ENCODE measurements around the gene MTHFSD.

Gene MTHFSD

GRCh38 chr16:86542756-86543750, 12.0 kb downstream of the MTHFSD start:
- no peak for TF ChIP-seq OSR1 (CRISPR knock-in tag; IDR thresholded peaks at IDR 0.05)
- no peak for TF ChIP-seq ZFP30 (CRISPR knock-in tag; IDR thresholded peaks at IDR 0.05)
- TF ChIP-seq, protein P1, sequence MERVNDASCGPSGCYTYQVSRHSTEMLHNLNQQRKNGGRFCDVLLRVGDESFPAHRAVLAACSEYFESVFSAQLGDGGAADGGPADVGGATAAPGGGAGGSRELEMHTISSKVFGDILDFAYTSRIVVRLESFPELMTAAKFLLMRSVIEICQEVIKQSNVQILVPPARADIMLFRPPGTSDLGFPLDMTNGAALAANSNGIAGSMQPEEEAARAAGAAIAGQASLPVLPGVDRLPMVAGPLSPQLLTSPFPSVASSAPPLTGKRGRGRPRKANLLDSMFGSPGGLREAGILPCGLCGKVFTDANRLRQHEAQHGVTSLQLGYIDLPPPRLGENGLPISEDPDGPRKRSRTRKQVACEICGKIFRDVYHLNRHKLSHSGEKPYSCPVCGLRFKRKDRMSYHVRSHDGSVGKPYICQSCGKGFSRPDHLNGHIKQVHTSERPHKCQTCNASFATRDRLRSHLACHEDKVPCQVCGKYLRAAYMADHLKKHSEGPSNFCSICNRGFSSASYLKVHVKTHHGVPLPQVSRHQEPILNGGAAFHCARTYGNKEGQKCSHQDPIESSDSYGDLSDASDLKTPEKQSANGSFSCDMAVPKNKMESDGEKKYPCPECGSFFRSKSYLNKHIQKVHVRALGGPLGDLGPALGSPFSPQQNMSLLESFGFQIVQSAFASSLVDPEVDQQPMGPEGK (CRISPR knock-in tag; IDR thresholded peaks at IDR 0.05; ENCODE audit: borderline replicate concordance) = no peak
- no peak for TF ChIP-seq SNAI2 (CRISPR knock-in tag; IDR thresholded peaks at IDR 0.05)
- no peak for TF ChIP-seq TCF4 (CRISPR knock-in tag; IDR thresholded peaks at IDR 0.05; ENCODE audit: borderline replicate concordance)
- TF ChIP-seq TOX (CRISPR knock-in tag; IDR thresholded peaks at IDR 0.05; ENCODE audit: borderline replicate concordance) = no peak
- TF ChIP-seq ESRRG (CRISPR knock-in tag; IDR thresholded peaks at IDR 0.05) = no peak
- TF ChIP-seq RARB (CRISPR knock-in tag; IDR thresholded peaks at IDR 0.05) = no peak
- no peak for ATAC-seq

GRCh38 chr16:86541560-86541959, 13.5 kb downstream of the MTHFSD start:
- no peak for ATAC-seq
- TF ChIP-seq, protein P2, sequence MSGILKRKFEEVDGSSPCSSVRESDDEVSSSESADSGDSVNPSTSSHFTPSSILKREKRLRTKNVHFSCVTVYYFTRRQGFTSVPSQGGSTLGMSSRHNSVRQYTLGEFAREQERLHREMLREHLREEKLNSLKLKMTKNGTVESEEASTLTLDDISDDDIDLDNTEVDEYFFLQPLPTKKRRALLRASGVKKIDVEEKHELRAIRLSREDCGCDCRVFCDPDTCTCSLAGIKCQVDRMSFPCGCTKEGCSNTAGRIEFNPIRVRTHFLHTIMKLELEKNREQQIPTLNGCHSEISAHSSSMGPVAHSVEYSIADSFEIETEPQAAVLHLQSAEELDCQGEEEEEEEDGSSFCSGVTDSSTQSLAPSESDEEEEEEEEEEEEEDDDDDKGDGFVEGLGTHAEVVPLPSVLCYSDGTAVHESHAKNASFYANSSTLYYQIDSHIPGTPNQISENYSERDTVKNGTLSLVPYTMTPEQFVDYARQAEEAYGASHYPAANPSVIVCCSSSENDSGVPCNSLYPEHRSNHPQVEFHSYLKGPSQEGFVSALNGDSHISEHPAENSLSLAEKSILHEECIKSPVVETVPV (CRISPR knock-in tag; IDR thresholded peaks at IDR 0.05) = no peak

GRCh38 chr16:86540894-86541293, 14.1 kb downstream of the MTHFSD start:
- TF ChIP-seq OSR1 (CRISPR knock-in tag; IDR thresholded peaks at IDR 0.05) (no peak), ESRRG (CRISPR knock-in tag; IDR thresholded peaks at IDR 0.05) (no peak), ZNF70 (CRISPR knock-in tag; IDR thresholded peaks at IDR 0.05) (no peak), BACH2 (CRISPR knock-in tag; IDR thresholded peaks at IDR 0.05; ENCODE audit: borderline replicate concordance) (no peak), CSDC2 (CRISPR knock-in tag; IDR thresholded peaks at IDR 0.05) (no peak)
- TF ChIP-seq, protein P3, sequence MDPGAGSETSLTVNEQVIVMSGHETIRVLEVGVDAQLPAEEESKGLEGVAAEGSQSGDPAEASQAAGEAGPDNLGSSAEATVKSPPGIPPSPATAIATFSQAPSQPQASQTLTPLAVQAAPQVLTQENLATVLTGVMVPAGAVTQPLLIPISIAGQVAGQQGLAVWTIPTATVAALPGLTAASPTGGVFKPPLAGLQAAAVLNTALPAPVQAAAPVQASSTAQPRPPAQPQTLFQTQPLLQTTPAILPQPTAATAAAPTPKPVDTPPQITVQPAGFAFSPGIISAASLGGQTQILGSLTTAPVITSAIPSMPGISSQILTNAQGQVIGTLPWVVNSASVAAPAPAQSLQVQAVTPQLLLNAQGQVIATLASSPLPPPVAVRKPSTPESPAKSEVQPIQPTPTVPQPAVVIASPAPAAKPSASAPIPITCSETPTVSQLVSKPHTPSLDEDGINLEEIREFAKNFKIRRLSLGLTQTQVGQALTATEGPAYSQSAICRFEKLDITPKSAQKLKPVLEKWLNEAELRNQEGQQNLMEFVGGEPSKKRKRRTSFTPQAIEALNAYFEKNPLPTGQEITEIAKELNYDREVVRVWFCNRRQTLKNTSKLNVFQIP (CRISPR knock-in tag; IDR thresholded peaks at IDR 0.05; ENCODE audit: borderline replicate concordance, low read depth) = no peak
- ATAC-seq = no peak

- TF ChIP-seq TOX (CRISPR knock-in tag; IDR thresholded peaks at IDR 0.05; ENCODE audit: borderline replicate concordance) = no peak
- no peak for TF ChIP-seq GLIS3 (CRISPR knock-in tag; IDR thresholded peaks at IDR 0.05)
- no peak for TF ChIP-seq ZNF70 (CRISPR knock-in tag; IDR thresholded peaks at IDR 0.05)
- no peak for TF ChIP-seq ZFP3 (CRISPR knock-in tag; IDR thresholded peaks at IDR 0.05)
- no peak for TF ChIP-seq OSR1 (CRISPR knock-in tag; IDR thresholded peaks at IDR 0.05)
- no peak for TF ChIP-seq ZNF8 (CRISPR knock-in tag; IDR thresholded peaks at IDR 0.05)
- no peak for TF ChIP-seq TCF4 (CRISPR knock-in tag; IDR thresholded peaks at IDR 0.05; ENCODE audit: borderline replicate concordance)
- TF ChIP-seq, protein P1 (CRISPR knock-in tag; IDR thresholded peaks at IDR 0.05; ENCODE audit: borderline replicate concordance) = no peak
- TF ChIP-seq ZNF565 (CRISPR knock-in tag; conservative IDR thresholded peaks at IDR 0.05; ENCODE audit: low read depth) = no peak
- TF ChIP-seq, protein P2 (CRISPR knock-in tag; IDR thresholded peaks at IDR 0.05) = no peak
- TF ChIP-seq ARNTL (CRISPR knock-in tag; IDR thresholded peaks at IDR 0.05; ENCODE audit: borderline replicate concordance, low read depth) = no peak
- TF ChIP-seq, protein P4, sequence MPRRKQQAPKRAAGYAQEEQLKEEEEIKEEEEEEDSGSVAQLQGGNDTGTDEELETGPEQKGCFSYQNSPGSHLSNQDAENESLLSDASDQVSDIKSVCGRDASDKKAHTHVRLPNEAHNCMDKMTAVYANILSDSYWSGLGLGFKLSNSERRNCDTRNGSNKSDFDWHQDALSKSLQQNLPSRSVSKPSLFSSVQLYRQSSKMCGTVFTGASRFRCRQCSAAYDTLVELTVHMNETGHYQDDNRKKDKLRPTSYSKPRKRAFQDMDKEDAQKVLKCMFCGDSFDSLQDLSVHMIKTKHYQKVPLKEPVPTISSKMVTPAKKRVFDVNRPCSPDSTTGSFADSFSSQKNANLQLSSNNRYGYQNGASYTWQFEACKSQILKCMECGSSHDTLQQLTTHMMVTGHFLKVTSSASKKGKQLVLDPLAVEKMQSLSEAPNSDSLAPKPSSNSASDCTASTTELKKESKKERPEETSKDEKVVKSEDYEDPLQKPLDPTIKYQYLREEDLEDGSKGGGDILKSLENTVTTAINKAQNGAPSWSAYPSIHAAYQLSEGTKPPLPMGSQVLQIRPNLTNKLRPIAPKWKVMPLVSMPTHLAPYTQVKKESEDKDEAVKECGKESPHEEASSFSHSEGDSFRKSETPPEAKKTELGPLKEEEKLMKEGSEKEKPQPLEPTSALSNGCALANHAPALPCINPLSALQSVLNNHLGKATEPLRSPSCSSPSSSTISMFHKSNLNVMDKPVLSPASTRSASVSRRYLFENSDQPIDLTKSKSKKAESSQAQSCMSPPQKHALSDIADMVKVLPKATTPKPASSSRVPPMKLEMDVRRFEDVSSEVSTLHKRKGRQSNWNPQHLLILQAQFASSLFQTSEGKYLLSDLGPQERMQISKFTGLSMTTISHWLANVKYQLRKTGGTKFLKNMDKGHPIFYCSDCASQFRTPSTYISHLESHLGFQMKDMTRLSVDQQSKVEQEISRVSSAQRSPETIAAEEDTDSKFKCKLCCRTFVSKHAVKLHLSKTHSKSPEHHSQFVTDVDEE (CRISPR knock-in tag; IDR thresholded peaks at IDR 0.05) = no peak
- no peak for TF ChIP-seq PPARA (CRISPR knock-in tag; IDR thresholded peaks at IDR 0.05; ENCODE audit: borderline replicate concordance)
- no peak for TF ChIP-seq CSDC2 (CRISPR knock-in tag; IDR thresholded peaks at IDR 0.05)
- no peak for ATAC-seq
These were observed 16.7 kb downstream of the MTHFSD start for GRCh38 chr16:86538196-86538780.
